Neural cell (in vitro differentiated cells): ENCODE measurements around the gene TMEM131. TPM values are rescaled to one million over a fixed set of nuclear protein-coding genes. Genes with fewer than 3 reads are reported as not detected.

ENCODE experiments used
- H2AFZ ChIP-seq: fragments of 200-600, 300-800 bp; sonication (generic), shearing (Covaris generic); 2 replicates; pipeline ENCODE4 v1.6.0; 2014; ENCODE audit warnings: low read depth, mild to moderate bottlenecking, antibody characterized with exemption, low read length, moderate library complexity
- H3F3A ChIP-seq: fragments of 200-600 bp; shearing (Covaris generic); 2 replicates; pipeline ENCODE4 v1.6.1; 2016; ENCODE audit warnings: mild to moderate bottlenecking, moderate library complexity, mixed read lengths, antibody characterized with exemption, low read length; ENCODE audit not compliant: insufficient read depth, poor library complexity, severe bottlenecking
- H3K27ac ChIP-seq: fragments of 200-600, 300-800 bp; sonication (generic), shearing (Covaris generic); 2 replicates; pipeline ENCODE4 v1.5.1; 2014; ENCODE audit warnings: mild to moderate bottlenecking, low read length, moderate library complexity
- H3K27me3 ChIP-seq: fragments of 300-800, 200-600 bp; sonication (generic), shearing (Covaris generic); 2 replicates; pipeline ENCODE4 v1.6.0; 2014; ENCODE audit warnings: mild to moderate bottlenecking, low read depth, low read length, moderate library complexity; ENCODE audit not compliant: insufficient read depth
- H3K36me3 ChIP-seq: fragments of 300-800, 200-600 bp; sonication (generic), shearing (Covaris generic); 2 replicates; pipeline ENCODE4 v1.5.1; 2014; ENCODE audit warnings: mild to moderate bottlenecking, antibody characterized with exemption, low read length, moderate library complexity; ENCODE audit not compliant: insufficient read depth
- H3K4me2 ChIP-seq: fragments of 300-800, 200-600 bp; sonication (generic), shearing (Covaris generic); 2 replicates; pipeline ENCODE4 v1.6.0; 2014; ENCODE audit warnings: mild to moderate bottlenecking, low read length
- H3K4me3 ChIP-seq: fragments of 300-800, 200-600 bp; sonication (generic), shearing (Covaris generic); 2 replicates; pipeline ENCODE4 v1.5.1; 2014; ENCODE audit warnings: mild to moderate bottlenecking, low read length, moderate library complexity
- H3K79me2 ChIP-seq: fragments of 200-600 bp; shearing (Covaris generic); replicated peaks from 2 replicates; pipeline ENCODE4 v1.6.0; 2014; ENCODE audit warnings: mild to moderate bottlenecking, low read length, moderate library complexity; ENCODE audit not compliant: insufficient read depth
- H3K9ac ChIP-seq: fragments of 300-800, 200-600 bp; sonication (generic), shearing (Covaris generic); 2 replicates; pipeline ENCODE4 v1.6.1; 2016; ENCODE audit warnings: mild to moderate bottlenecking, low read length, mixed read lengths
- H3K9me2 ChIP-seq: fragments of 200-600 bp; shearing (Covaris generic); 2 replicates; pipeline ENCODE4 v1.6.1; 2016; ENCODE audit warnings: mild to moderate bottlenecking, low read length, mixed read lengths; ENCODE audit not compliant: insufficient read depth
- H3K9me3 ChIP-seq: fragments of 200-600, 300-800 bp; sonication (generic), shearing (Covaris generic); 2 replicates; pipeline ENCODE4 v1.6.1; 2016; ENCODE audit warnings: mild to moderate bottlenecking, mixed run types, low read length, moderate library complexity, mixed read lengths
- H4K20me1 ChIP-seq: fragments of 200-600 bp; shearing (Covaris generic); 2 replicates; pipeline ENCODE4 v1.6.1; 2016; ENCODE audit warnings: mild to moderate bottlenecking, mixed run types; ENCODE audit not compliant: insufficient read depth
- EP300 ChIP-seq: fragments of 450-650 bp; conservative IDR thresholded peaks from 2 replicates; pipeline ENCODE4 v1.6.1; 2014; ENCODE audit warnings: antibody characterized with exemption, mild to moderate bottlenecking, moderate library complexity; ENCODE audit not compliant: poor library complexity, severe bottlenecking
- EZH2 ChIP-seq: fragments of 200-600, 300-800 bp; shearing (Covaris generic), sonication (generic); IDR thresholded peaks from 2 replicates; pipeline ENCODE4 v1.6.1; 2014; ENCODE audit warnings: antibody characterized with exemption, low read length, borderline replicate concordance, mild to moderate bottlenecking; ENCODE audit not compliant: insufficient read depth, poor library complexity, severe bottlenecking
- MXI1 ChIP-seq: fragments of 450-650 bp; conservative IDR thresholded peaks from 2 replicates; pipeline ENCODE4 v1.6.1; 2014; ENCODE audit warnings: antibody characterized with exemption, mild to moderate bottlenecking; ENCODE audit not compliant: poor library complexity, severe bottlenecking
- POLR2AphosphoS5 ChIP-seq: IDR thresholded peaks from 2 replicates; pipeline ENCODE4 v1.6.1; 2012
- RAD21 ChIP-seq: fragments of 450-650 bp; conservative IDR thresholded peaks from 2 replicates; pipeline ENCODE4 v1.6.1; 2014; ENCODE audit warnings: antibody characterized with exemption, mild to moderate bottlenecking, moderate library complexity
- TAF1 ChIP-seq: IDR thresholded peaks from 2 replicates; pipeline ENCODE4 v1.6.1; 2012; ENCODE audit warnings: low read depth
- polyA plus RNA-seq: library from polyadenylated mRNA; depleted of rRNA; stranded (reverse); fragments of >200 nt; gene quantifications from 2 replicates; pipeline ENCODE4 v1.2.3, GENCODE V29; 2014
- TF ChIP-seq, protein P1 (sequence below): IDR thresholded peaks from 2 replicates; pipeline ENCODE4 v1.6.1; 2012; ENCODE audit warnings: borderline replicate concordance
- TF ChIP-seq, protein P2 (sequence below): fragments of 450-650 bp; IDR thresholded peaks from 2 replicates; pipeline ENCODE4 v1.5.1; 2014; ENCODE audit warnings: antibody characterized with exemption, mild to moderate bottlenecking, moderate library complexity; ENCODE audit not compliant: poor library complexity, severe bottlenecking

The TMEM131 gene
- polyA plus RNA-seq, 1 donor from 2014 or later: 9.6 TPM

- H3K36me3 ChIP-seq: peaks cover 9% of the 10 kb centered on the region
- no peaks in the 10 kb centered on the region for H3K27me3 ChIP-seq
- no peaks in the 10 kb centered on the region for H3K9me3 ChIP-seq
- H3K27ac ChIP-seq: no peak overlapping the region
- H3F3A ChIP-seq: no peaks in the 10 kb centered on the region
- no peak overlapping the region for H3K9ac ChIP-seq
- H3K9me2 ChIP-seq: no peaks in the 10 kb centered on the region
- H2AFZ ChIP-seq: no peak overlapping the region
- TF ChIP-seq, protein P1, sequence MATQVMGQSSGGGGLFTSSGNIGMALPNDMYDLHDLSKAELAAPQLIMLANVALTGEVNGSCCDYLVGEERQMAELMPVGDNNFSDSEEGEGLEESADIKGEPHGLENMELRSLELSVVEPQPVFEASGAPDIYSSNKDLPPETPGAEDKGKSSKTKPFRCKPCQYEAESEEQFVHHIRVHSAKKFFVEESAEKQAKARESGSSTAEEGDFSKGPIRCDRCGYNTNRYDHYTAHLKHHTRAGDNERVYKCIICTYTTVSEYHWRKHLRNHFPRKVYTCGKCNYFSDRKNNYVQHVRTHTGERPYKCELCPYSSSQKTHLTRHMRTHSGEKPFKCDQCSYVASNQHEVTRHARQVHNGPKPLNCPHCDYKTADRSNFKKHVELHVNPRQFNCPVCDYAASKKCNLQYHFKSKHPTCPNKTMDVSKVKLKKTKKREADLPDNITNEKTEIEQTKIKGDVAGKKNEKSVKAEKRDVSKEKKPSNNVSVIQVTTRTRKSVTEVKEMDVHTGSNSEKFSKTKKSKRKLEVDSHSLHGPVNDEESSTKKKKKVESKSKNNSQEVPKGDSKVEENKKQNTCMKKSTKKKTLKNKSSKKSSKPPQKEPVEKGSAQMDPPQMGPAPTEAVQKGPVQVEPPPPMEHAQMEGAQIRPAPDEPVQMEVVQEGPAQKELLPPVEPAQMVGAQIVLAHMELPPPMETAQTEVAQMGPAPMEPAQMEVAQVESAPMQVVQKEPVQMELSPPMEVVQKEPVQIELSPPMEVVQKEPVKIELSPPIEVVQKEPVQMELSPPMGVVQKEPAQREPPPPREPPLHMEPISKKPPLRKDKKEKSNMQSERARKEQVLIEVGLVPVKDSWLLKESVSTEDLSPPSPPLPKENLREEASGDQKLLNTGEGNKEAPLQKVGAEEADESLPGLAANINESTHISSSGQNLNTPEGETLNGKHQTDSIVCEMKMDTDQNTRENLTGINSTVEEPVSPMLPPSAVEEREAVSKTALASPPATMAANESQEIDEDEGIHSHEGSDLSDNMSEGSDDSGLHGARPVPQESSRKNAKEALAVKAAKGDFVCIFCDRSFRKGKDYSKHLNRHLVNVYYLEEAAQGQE: no peak
- TF ChIP-seq, protein P2, sequence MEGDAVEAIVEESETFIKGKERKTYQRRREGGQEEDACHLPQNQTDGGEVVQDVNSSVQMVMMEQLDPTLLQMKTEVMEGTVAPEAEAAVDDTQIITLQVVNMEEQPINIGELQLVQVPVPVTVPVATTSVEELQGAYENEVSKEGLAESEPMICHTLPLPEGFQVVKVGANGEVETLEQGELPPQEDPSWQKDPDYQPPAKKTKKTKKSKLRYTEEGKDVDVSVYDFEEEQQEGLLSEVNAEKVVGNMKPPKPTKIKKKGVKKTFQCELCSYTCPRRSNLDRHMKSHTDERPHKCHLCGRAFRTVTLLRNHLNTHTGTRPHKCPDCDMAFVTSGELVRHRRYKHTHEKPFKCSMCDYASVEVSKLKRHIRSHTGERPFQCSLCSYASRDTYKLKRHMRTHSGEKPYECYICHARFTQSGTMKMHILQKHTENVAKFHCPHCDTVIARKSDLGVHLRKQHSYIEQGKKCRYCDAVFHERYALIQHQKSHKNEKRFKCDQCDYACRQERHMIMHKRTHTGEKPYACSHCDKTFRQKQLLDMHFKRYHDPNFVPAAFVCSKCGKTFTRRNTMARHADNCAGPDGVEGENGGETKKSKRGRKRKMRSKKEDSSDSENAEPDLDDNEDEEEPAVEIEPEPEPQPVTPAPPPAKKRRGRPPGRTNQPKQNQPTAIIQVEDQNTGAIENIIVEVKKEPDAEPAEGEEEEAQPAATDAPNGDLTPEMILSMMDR: no peak
- TF ChIP-seq TAF1: no peak
- TF ChIP-seq EP300: no peak
- no peaks in the 10 kb centered on the region for H4K20me1 ChIP-seq
- no peaks in the 10 kb centered on the region for H3K79me2 ChIP-seq
- no peak overlapping the region for H3K4me3 ChIP-seq
- H3K4me2 ChIP-seq: no peak overlapping the region
Measured at GRCh38 chr2:97796465-97797126, 199.2 kb downstream of the TMEM131 start.

GRCh38 chr2:97792416-97792815, 203.3 kb downstream of the TMEM131 start:
- H3K4me3 ChIP-seq: no peak overlapping the region
- TF ChIP-seq MXI1: no peak
- TF ChIP-seq, protein P2: no peak
- TF ChIP-seq TAF1: no peak
- no peak for TF ChIP-seq RAD21
- TF ChIP-seq, protein P1: no peak
- no peak for TF ChIP-seq EZH2
- no peak for TF ChIP-seq POLR2AphosphoS5
- no peak for TF ChIP-seq EP300
- no peaks in the 10 kb centered on the region for H3K27me3 ChIP-seq
- no peak overlapping the region for H3K4me2 ChIP-seq
- H3F3A ChIP-seq: no peaks in the 10 kb centered on the region
- H2AFZ ChIP-seq: no peak overlapping the region
- no peak overlapping the region for H3K27ac ChIP-seq
- H3K36me3 ChIP-seq: no peaks in the 10 kb centered on the region
- no peaks in the 10 kb centered on the region for H3K9me3 ChIP-seq
- H4K20me1 ChIP-seq: no peaks in the 10 kb centered on the region
- no peaks in the 10 kb centered on the region for H3K79me2 ChIP-seq
- no peak overlapping the region for H3K9ac ChIP-seq
- H3K9me2 ChIP-seq: no peaks in the 10 kb centered on the region
